ENCODE data around the gene FOXK2. TPM values are rescaled to one million over a fixed set of nuclear protein-coding genes. Genes with fewer than 3 reads are reported as not detected.
"Not testable (repeated sequence)": the region's sequence is repeated elsewhere in the genome, so short reads cannot be mapped to it uniquely, and the experiment has no call there.

The FOXK2 gene
- total RNA-seq, 2 donors from 2014 or later: 27.8 to 40.3 TPM

DNA sequence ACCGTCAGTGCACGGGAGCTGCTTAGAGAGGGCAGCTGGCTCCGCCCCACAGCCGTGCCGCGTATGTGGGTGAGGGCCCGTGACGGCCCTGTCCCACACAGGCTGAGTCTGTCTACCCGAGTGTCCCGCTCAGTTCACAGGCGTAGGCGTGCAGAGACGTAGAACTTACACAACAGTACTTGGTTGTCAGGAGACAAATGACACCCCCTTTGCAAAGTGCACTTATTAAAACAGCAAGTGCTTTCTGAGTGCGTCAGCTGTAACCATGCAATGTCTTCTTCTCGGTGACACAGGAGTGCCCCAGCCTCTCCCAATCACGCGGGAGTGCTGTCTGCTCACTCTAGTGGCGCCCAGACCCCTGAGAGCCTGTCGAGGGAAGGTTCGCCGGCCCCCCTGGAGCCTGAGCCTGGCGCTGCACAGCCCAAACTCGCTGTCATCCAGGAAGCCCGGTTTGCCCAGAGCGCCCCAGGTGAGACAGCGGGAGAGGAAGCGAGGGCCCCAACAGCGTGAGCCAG is 64.2 kb downstream of the FOXK2 start:
- TF ChIP-seq, protein P1, sequence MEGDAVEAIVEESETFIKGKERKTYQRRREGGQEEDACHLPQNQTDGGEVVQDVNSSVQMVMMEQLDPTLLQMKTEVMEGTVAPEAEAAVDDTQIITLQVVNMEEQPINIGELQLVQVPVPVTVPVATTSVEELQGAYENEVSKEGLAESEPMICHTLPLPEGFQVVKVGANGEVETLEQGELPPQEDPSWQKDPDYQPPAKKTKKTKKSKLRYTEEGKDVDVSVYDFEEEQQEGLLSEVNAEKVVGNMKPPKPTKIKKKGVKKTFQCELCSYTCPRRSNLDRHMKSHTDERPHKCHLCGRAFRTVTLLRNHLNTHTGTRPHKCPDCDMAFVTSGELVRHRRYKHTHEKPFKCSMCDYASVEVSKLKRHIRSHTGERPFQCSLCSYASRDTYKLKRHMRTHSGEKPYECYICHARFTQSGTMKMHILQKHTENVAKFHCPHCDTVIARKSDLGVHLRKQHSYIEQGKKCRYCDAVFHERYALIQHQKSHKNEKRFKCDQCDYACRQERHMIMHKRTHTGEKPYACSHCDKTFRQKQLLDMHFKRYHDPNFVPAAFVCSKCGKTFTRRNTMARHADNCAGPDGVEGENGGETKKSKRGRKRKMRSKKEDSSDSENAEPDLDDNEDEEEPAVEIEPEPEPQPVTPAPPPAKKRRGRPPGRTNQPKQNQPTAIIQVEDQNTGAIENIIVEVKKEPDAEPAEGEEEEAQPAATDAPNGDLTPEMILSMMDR (IDR thresholded peaks at IDR 0.05): no peak
- Histone ChIP-seq H3K4me1 (no peaks in the 10 kb centered on the region), H3K27me3 (no peaks in the 10 kb centered on the region), H3K36me3 (peaks cover 48% of the 10 kb centered on the region), H3K4me3 (no peak overlapping the region), H3K27ac (no peak overlapping the region), H3K9me3 (no peaks in the 10 kb centered on the region)
- no peak for DNase-seq (ENCODE audit: low spot score)

GRCh38 chr17:82585935-82586575 is 66.5 kb downstream of the FOXK2 start:
- not testable (repeated sequence) for H3K27me3 ChIP-seq; DNase-seq (ENCODE audit: low spot score); H3K4me3 ChIP-seq; H3K9me3 ChIP-seq; H3K4me1 ChIP-seq
- Histone ChIP-seq H3K27ac (peak overlapping the region in 1 of 2 donors; percentile 43), H3K36me3 (peaks cover 48% of the 10 kb centered on the region)

DNA sequence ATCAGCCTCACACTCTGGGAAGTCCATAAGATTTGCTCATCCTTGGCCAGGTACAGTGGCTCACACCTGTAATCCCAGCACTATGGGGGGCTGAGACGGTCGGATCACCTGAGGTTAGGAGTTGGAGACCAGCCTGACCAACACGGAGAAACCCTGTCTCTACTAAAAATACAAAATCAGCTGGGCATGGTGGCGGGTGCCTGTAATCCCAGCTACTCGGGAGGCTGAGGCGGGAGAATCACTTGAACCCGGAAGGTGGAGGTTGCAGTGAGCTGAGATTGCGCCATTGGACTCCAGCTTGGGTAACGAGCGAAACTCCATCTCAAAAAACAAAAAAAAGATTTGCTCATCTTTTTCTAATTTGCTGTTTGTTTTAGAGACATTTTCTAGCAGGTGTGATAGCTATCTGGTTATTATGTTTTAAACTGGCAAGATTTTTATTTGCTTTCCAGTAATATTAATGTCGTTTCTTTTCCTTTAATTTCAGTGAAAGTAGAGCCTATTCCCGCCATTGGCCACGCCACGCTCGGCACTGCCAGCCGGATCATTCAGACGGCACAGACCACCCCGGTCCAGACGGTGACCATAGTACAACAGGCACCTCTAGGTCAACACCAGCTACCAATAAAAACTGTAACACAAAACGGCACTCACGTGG is 67.2 kb downstream of the FOXK2 start:
- TF ChIP-seq, protein P1 (IDR thresholded peaks at IDR 0.05): no peak
- H3K27me3 ChIP-seq: no peaks in the 10 kb centered on the region
- DNase-seq (ENCODE audit: low spot score): no peak
- H3K4me3 ChIP-seq: no peak overlapping the region
- peaks cover 0 to 15% of the 10 kb centered on the region in 2 donors for H3K4me1 ChIP-seq
- H3K27ac ChIP-seq: no peak overlapping the region
- H3K36me3 ChIP-seq: peaks cover 48% of the 10 kb centered on the region
- H3K9me3 ChIP-seq: no peaks in the 10 kb centered on the region

- no peak overlapping the region for H3K4me3 ChIP-seq
- no peaks in the 10 kb centered on the region for H3K9me3 ChIP-seq
- no peaks in the 10 kb centered on the region for H3K27me3 ChIP-seq
- peaks cover 0 to 23% of the 10 kb centered on the region in 2 donors for H3K4me1 ChIP-seq
- TF ChIP-seq, protein P1 (IDR thresholded peaks at IDR 0.05): no peak
- no peak for DNase-seq (ENCODE audit: low spot score)
- H3K27ac ChIP-seq: no peak overlapping the region
- peaks cover 44% of the 10 kb centered on the region for H3K36me3 ChIP-seq
These were observed 67.9 kb downstream of the FOXK2 start for GRCh38 chr17:82587234-82588086.

DNA sequence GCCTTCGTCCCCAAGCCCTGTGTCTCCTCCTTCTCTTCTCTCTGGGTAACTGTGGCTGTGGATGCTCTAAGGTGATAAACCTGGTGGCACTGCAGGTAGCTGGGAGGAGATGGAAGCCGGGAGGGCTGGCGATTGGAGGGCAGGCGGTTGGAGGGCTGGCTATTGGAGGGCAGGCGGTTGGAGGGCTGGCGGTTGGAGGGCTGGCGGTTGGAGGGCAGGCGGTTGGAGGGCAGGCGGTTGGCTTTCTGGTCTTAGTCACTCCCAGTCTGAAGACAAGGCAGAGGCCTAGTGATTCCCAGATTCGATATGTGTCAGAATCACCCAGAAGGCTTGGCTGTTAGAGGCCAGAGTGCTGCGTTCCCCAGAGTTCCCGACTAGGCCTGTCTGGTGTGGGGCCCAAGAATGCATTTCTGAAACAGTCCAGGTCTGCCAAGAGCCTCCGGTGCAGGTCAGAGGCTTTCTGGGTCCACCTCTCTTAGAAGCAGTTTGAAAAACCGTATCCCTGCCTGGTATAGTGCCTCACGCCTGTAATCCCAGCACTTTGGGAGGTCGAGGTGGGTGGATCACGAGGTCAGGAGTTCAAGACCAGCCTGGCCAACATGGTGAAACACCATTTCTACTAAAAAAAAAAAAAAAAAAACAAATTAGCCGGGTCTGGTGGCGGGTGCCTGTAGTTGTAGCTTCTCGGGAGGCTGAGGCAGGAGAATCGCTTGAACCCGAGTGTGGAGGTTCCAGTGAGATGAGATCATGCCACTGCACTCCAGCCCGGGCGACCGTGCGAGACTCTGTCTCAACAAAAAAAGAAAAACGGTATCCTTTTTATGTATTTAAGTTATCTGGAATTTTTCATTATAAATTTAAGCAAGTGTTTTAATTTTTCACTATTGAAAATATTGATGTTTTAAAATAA is 69.0 kb downstream of the FOXK2 start:
- Histone ChIP-seq H3K4me3 (no peak overlapping the region), H3K9me3 (no peaks in the 10 kb centered on the region), H3K36me3 (peaks cover 33% of the 10 kb centered on the region), H3K4me1 (peaks cover 0 to 31% of the 10 kb centered on the region in 2 donors), H3K27me3 (no peaks in the 10 kb centered on the region), H3K27ac (no peak overlapping the region)
- TF ChIP-seq, protein P1 (IDR thresholded peaks at IDR 0.05): no peak
- no peak for DNase-seq (ENCODE audit: low spot score)
